ENCODE data around the gene THEMIS.
"Not testable (repeated sequence)": the region's sequence is repeated elsewhere in the genome, so short reads cannot be mapped to it uniquely, and the experiment has no call there.

The THEMIS gene

GRCh38 chr6:127907960-127908640 is 7.2 kb upstream of the THEMIS start:
- no peak for DNase-seq

- no peak for DNase-seq
Measured at GRCh38 chr6:127904160-127904559, 3.3 kb upstream of the THEMIS start.

- no peak for DNase-seq
Measured at GRCh38 chr6:127902933-127903332, 2.1 kb upstream of the THEMIS start.

GRCh38 chr6:127897484-127897883 is 3.4 kb downstream of the THEMIS start:
- DNase-seq, result no peak

GRCh38 chr6:127894051-127894450 is 6.8 kb downstream of the THEMIS start:
- DNase-seq, result no peak

GRCh38 chr6:127893541-127893940 is 7.3 kb downstream of the THEMIS start:
- DNase-seq, result no peak

GRCh38 chr6:127891731-127892326 is 9.0 kb downstream of the THEMIS start:
- DNase-seq, result no peak

GRCh38 chr6:127886603-127887002 is 14.3 kb downstream of the THEMIS start:
- DNase-seq, result no peak

- DNase-seq, result no peak
Measured at GRCh38 chr6:127884134-127884533, 16.7 kb downstream of the THEMIS start.

- not testable (repeated sequence) for DNase-seq
Measured at GRCh38 chr6:127881949-127882348, 18.9 kb downstream of the THEMIS start.

- no peak for DNase-seq
Measured at GRCh38 chr6:127880429-127880828, 20.4 kb downstream of the THEMIS start.

GRCh38 chr6:127879685-127880084 is 21.2 kb downstream of the THEMIS start:
- no peak for DNase-seq

- DNase-seq, result no peak
Measured at GRCh38 chr6:127878115-127878514, 22.7 kb downstream of the THEMIS start.

- no peak for DNase-seq
Measured at GRCh38 chr6:127877231-127877630, 23.6 kb downstream of the THEMIS start.

- no peak for DNase-seq
Measured at GRCh38 chr6:127869772-127870404, 31.0 kb downstream of the THEMIS start.

GRCh38 chr6:127869183-127869582 is 31.7 kb downstream of the THEMIS start:
- DNase-seq, result no peak

GRCh38 chr6:127868338-127868737 is 32.5 kb downstream of the THEMIS start:
- DNase-seq, result no peak

GRCh38 chr6:127866766-127867165 is 34.1 kb downstream of the THEMIS start:
- no peak for DNase-seq

- DNase-seq, result no peak
Measured at GRCh38 chr6:127865108-127865507, 35.8 kb downstream of the THEMIS start.

- no peak for DNase-seq
Measured at GRCh38 chr6:127864701-127865100, 36.2 kb downstream of the THEMIS start.

- no peak for DNase-seq
Measured at GRCh38 chr6:127860723-127861122, 40.1 kb downstream of the THEMIS start.

GRCh38 chr6:127859956-127860355 is 40.9 kb downstream of the THEMIS start:
- no peak for DNase-seq

- DNase-seq, result no peak
Measured at GRCh38 chr6:127858727-127859391, 42.0 kb downstream of the THEMIS start.
